GM21619 (cell line): Measurements from ENCODE around the gene OASL.

ENCODE experiments used
- ATAC-seq: cut with Tn5 transposase; IDR thresholded peaks from one replicate; pipeline ENCODE4 v1.9.1; 2021; ENCODE audit not compliant: unreplicated experiment

The OASL gene

GRCh38 chr12:120971299-120972180, 67.5 kb downstream of the OASL start:
- no peak for ATAC-seq

- ATAC-seq = no peak
Observed at GRCh38 chr12:120970310-120970709, 68.7 kb downstream of the OASL start.
